Parathyroid adenoma (tissue), 2 donors: ENCODE data around the gene HLA-E.

Experiments
- H2AFZ ChIP-seq: fragments of 300-600 bp; sonication (generic); one replicate; pipeline ENCODE4 v1.7.0; 2017; ENCODE audit warnings: antibody characterized with exemption, mild to moderate bottlenecking
- H3K27ac ChIP-seq: fragments of 300-600 bp; sonication (generic); one replicate; pipeline ENCODE4 v1.7.0; 2017
- H3K27me3 ChIP-seq: fragments of 300-600 bp; sonication (generic); one replicate; pipeline ENCODE4 v1.7.0; 2017; ENCODE audit warnings: low read length; ENCODE audit not compliant: control insufficient read depth, insufficient read depth
- H3K36me3 ChIP-seq: fragments of 300-600 bp; sonication (generic); one replicate; pipeline ENCODE4 v1.7.0; 2017; ENCODE audit warnings: low read length; ENCODE audit not compliant: control insufficient read depth, insufficient read depth
- H3K4me1 ChIP-seq: fragments of 300-600 bp; sonication (generic); one replicate; pipeline ENCODE4 v1.7.0; 2017; ENCODE audit warnings: control low read depth
- H3K4me2 ChIP-seq: fragments of 300-600 bp; sonication (generic); one replicate; pipeline ENCODE4 v1.7.0; 2017; ENCODE audit warnings: low read length
- H3K4me3 ChIP-seq: fragments of 300-600 bp; sonication (generic); one replicate; pipeline ENCODE4 v1.7.0; 2017; ENCODE audit warnings: low read depth, low read length
- H3K79me2 ChIP-seq: fragments of 300-600 bp; sonication (generic); one replicate; pipeline ENCODE4 v1.7.0; 2017; ENCODE audit warnings: control low read depth
- H3K9ac ChIP-seq: fragments of 300-600 bp; sonication (generic); one replicate; pipeline ENCODE4 v1.7.0; 2017; ENCODE audit warnings: mild to moderate bottlenecking
- H3K9me3 ChIP-seq: fragments of 300-600 bp; sonication (generic); one replicate; pipeline ENCODE4 v1.7.0; 2017; ENCODE audit warnings: low read length; ENCODE audit not compliant: control insufficient read depth
- CTCF ChIP-seq: fragments of 300-600 bp; sonication (generic); IDR thresholded peaks from one replicate; pipeline ENCODE4 v1.7.0; 2017; ENCODE audit warnings: antibody characterized with exemption, mild to moderate bottlenecking
- donor health status: primary hyperparathyroidism.

Gene HLA-E

GRCh38 chr6:30508890-30509736, 19.8 kb downstream of the HLA-E start:
- Histone ChIP-seq H3K36me3 (no peaks in the 10 kb centered on the region), H3K27ac (no peak overlapping the region), H3K79me2 (no peaks in the 10 kb centered on the region), H2AFZ (no peak overlapping the region), H3K27me3 (no peaks in the 10 kb centered on the region), H3K4me2 (no peak overlapping the region), H3K4me1 (no peaks in the 10 kb centered on the region), H3K9me3 (no peaks in the 10 kb centered on the region), H3K9ac (no peak overlapping the region), H3K4me3 (no peak overlapping the region)
- no peak for TF ChIP-seq CTCF

- no peaks in the 10 kb centered on the region for H3K4me1 ChIP-seq
- no peaks in the 10 kb centered on the region for H3K79me2 ChIP-seq
- H2AFZ ChIP-seq = no peak overlapping the region
- TF ChIP-seq CTCF = no peak
- no peaks in the 10 kb centered on the region for H3K27me3 ChIP-seq
- no peak overlapping the region for H3K4me3 ChIP-seq
- no peaks in the 10 kb centered on the region for H3K9me3 ChIP-seq
- H3K27ac ChIP-seq = no peak overlapping the region
- no peaks in the 10 kb centered on the region for H3K36me3 ChIP-seq
- H3K4me2 ChIP-seq = no peak overlapping the region
- no peak overlapping the region for H3K9ac ChIP-seq
These were observed 21.3 kb downstream of the HLA-E start for GRCh38 chr6:30510419-30511168.

DNA sequence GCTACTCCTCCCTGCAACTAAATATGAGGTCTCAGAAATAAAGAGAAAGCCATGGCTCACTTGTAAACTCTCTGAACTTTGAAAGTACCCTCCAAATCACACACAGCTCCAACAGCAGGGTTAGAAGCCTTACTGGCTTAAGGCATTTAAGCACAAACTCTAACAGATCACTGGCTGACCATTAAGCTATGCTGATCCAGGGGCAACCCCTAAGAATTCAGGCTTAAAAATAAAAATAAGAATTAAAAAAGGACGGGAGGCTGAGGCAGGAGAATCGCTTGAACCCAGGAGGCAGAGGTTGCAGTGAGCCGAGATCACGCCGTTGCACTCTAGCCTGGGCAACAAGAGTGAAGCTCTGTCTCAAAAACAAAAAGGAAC, 21.8 kb downstream of the HLA-E start:
- TF ChIP-seq CTCF = no peak
- Histone ChIP-seq H3K4me1 (no peaks in the 10 kb centered on the region), H3K9ac (no peak overlapping the region), H3K36me3 (no peaks in the 10 kb centered on the region), H3K79me2 (no peaks in the 10 kb centered on the region), H3K4me2 (no peak overlapping the region), H3K4me3 (no peak overlapping the region), H2AFZ (no peak overlapping the region), H3K27ac (no peak overlapping the region), H3K9me3 (no peaks in the 10 kb centered on the region), H3K27me3 (no peaks in the 10 kb centered on the region)

DNA sequence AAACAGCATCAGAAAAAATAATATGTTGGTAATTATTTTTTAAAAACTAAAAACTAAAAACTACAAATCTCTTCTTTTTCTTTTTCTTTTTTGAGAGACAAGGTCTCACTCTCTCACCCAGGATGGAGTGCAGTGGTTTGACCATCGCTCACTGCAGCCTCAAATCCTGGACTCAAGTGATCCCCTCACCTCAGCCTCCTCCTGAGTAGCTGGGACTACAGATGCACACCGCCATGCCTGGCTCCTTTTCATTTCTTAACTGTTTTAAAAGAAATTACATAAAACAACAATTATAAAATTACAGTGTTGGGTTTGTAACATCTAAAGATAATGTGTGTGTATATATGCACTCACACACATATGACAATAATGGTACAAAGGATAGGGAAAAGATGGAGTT, 24.1 kb downstream of the HLA-E start:
- Histone ChIP-seq H3K4me1 (no peaks in the 10 kb centered on the region), H3K36me3 (no peaks in the 10 kb centered on the region)

More for the DNA sequence above, 24.1 kb downstream of the HLA-E start:
- no peak overlapping the region for H3K4me3 ChIP-seq
- no peak overlapping the region for H3K4me2 ChIP-seq
- H3K9me3 ChIP-seq = no peaks in the 10 kb centered on the region
- TF ChIP-seq CTCF = no peak
- H3K27ac ChIP-seq = no peak overlapping the region
- H2AFZ ChIP-seq = no peak overlapping the region
- H3K9ac ChIP-seq = no peak overlapping the region
- no peaks in the 10 kb centered on the region for H3K79me2 ChIP-seq
- no peaks in the 10 kb centered on the region for H3K27me3 ChIP-seq
